Spleen (tissue), 7 donors: ENCODE measurements around the gene ZSCAN26.

Source experiments
- POLR2AphosphoS5 ChIP-seq, 3 donors: sonication (generic); formaldehyde crosslinking; IDR thresholded peaks; one replicate each; pipeline ENCODE4 v1.5.1; 2017; ENCODE audit warnings: antibody characterized with exemption in 3 of 3
- TF ChIP-seq, protein P1 (sequence below), 11 experiments: fragments of 200-600 bp in 7 of 11; fragments of 450-650 bp in 4 of 11; sonication (generic) in 4 of 11; IDR thresholded peaks in 8 of 11; conservative IDR thresholded peaks in 3 of 11; 1 replicate in 7 of 11; 2 replicates in 4 of 11; pipeline versions ENCODE4 v1.4.0 to v1.8.0; 2016 to 2021; ENCODE audit warnings: antibody characterized with exemption in 11 of 11, inconsistent platforms in 4 of 11, mild to moderate bottlenecking in 1 of 11
- donor health status: DM: no; HTN: no; CAD: no; lungs with moderate emphysema.
- donor health status: DM: no; HTN: no; CAD: no.
- donor health status: DM: no; HTN: no; CAD: no.

DNA sequence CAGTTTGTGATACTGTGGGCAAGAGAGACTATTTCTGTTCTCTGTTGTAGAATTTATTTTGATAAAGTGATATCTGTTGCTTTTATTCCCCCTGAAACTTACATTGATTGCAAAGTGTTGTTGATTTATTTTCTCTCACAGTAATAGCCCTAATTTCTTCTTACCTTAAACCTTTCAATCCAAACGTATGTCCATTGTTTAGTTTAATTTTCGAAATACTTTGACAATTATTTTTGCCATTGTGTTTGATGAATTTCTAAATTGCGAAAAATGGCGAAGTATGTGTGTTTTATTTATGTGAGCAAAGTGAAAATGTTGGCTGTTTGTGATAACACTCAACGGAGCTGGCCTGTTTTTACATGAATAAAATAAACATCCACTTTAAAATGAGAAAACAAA, 381 bp upstream of the ZSCAN26 start:
- TF ChIP-seq, protein P1, sequence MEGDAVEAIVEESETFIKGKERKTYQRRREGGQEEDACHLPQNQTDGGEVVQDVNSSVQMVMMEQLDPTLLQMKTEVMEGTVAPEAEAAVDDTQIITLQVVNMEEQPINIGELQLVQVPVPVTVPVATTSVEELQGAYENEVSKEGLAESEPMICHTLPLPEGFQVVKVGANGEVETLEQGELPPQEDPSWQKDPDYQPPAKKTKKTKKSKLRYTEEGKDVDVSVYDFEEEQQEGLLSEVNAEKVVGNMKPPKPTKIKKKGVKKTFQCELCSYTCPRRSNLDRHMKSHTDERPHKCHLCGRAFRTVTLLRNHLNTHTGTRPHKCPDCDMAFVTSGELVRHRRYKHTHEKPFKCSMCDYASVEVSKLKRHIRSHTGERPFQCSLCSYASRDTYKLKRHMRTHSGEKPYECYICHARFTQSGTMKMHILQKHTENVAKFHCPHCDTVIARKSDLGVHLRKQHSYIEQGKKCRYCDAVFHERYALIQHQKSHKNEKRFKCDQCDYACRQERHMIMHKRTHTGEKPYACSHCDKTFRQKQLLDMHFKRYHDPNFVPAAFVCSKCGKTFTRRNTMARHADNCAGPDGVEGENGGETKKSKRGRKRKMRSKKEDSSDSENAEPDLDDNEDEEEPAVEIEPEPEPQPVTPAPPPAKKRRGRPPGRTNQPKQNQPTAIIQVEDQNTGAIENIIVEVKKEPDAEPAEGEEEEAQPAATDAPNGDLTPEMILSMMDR (IDR thresholded peaks at IDR 0.05 in 8 of 11, conservative IDR thresholded peaks at IDR 0.05 in 3 of 11) = no peak
- no peak for TF ChIP-seq POLR2AphosphoS5 (IDR thresholded peaks at IDR 0.05)
